ENCODE measurements around the gene MACROD1. TPM values are rescaled to one million over a fixed set of nuclear protein-coding genes. Genes with fewer than 3 reads are reported as not detected.

MACROD1 gene
- total RNA-seq, 1 experiment from 2014 or later: 17.6 TPM

DNA sequence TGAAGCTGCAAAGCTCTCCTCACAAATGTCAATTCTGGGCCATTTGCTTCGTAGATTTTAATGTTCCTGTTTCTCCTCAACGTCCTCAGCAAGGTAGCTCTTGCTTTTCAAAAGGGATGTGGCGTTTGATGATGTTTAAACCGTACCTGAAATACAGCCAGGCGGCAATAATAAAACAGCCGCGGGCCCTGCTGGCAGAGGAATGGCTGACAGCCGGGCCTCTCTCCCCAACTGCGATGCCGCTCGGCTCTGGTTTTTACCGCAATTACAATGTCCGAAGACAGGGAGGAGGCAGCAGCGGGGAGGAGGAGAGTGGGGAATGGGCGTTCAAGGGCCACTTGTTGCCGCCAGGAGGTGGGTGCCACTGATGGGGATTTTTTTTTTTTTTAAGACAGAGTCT, 27.5 kb downstream of the MACROD1 start:
- Histone ChIP-seq H3K27me3 (replicated peaks) (no peaks in the 10 kb centered on the region), H3K27ac (no peak overlapping the region), H3K4me1 (replicated peaks) (no peaks in the 10 kb centered on the region), H3K9me3 (replicated peaks) (no peaks in the 10 kb centered on the region), H3K36me3 (no peaks in the 10 kb centered on the region), H3K4me3 (no peak overlapping the region)
- DNase-seq (ENCODE audit: low read depth in 1 of 2, low spot score in 2 of 2): no peak

DNA sequence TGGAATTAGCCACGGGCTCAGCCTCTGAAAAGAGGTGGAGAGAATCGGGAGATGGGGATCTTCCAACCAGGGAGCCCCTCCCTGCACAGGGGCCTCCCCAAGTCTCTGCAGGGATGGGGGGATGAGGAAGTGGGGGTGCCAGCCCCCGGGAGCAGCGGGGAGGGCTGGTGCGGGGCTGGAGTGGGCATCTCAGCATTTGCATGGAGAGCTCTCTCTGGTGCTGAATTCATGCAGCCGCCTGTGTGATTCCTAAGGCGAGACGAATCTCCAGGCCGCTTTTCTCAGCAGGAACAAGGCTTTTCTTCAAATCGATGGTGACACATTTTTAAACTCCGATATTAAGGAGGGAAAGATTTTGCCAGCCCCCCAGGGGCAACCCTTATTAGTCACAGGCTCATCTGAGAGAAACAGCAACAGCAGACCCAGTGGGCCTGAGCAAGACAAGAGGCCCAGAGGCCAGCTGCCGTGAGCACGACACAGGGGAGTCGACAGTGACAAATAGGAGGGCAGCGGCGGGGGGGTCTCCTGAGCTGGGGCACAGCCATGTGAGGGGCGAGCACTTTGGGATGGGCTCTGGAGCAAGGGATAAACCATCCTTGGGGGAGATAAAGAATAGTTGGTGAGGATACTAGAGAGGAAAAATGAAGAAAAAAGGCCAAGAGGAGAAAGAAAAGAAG, 29.0 kb downstream of the MACROD1 start:
- DNase-seq (ENCODE audit: low read depth in 1 of 2, low spot score in 2 of 2): no peak
- no peaks in the 10 kb centered on the region for H3K4me1 ChIP-seq (replicated peaks)
- H3K36me3 ChIP-seq: no peaks in the 10 kb centered on the region
- H3K27ac ChIP-seq: no peak overlapping the region
- H3K9me3 ChIP-seq (replicated peaks): no peaks in the 10 kb centered on the region
- H3K4me3 ChIP-seq: no peak overlapping the region
- H3K27me3 ChIP-seq (replicated peaks): no peaks in the 10 kb centered on the region

DNA sequence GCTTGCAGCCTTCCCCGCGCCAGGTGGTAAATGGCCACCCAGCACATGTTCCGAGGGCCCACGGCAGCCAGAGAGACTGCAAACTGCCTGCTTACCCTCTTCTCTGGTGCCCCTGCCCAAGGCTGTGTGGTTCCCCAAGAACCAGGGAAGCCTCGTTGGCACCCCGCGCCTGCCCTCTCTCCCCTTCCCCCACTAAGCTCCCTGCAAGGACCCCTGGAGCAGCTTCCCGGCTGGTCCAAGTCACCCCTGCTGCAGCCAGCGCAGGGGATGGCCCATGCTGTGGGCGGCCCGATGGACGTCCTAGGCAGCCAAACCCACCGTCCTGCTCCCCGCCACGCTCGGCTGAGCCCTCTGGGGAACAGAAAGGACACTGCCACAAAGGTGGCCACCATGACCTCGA, 30.2 kb downstream of the MACROD1 start:
- Histone ChIP-seq H3K4me3 (no peak overlapping the region), H3K4me1 (replicated peaks) (no peaks in the 10 kb centered on the region), H3K36me3 (no peaks in the 10 kb centered on the region), H3K27me3 (replicated peaks) (no peaks in the 10 kb centered on the region), H3K9me3 (replicated peaks) (no peaks in the 10 kb centered on the region), H3K27ac (no peak overlapping the region)
- DNase-seq (ENCODE audit: low read depth in 1 of 2, low spot score in 2 of 2): no peak

DNA sequence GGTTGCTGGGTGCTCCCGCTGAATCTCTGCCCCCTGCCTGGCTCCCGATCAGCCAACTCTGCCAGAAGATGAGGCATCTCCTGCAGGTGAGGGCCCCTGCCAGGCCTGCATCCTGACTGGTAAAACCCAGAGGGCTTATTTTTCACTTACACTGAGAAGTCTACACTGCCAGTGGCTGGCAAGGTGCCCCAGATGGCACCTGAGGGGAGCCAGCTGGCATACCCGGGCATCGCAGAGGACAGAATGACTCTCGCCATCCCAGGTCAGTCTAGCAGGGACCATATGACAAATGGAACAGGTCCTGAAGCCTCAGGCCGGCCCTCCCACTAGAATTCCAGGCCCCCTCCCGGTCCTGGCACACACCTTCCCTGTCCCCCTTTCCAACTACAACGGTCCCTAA, 30.9 kb downstream of the MACROD1 start:
- H3K27me3 ChIP-seq (replicated peaks): no peaks in the 10 kb centered on the region
- H3K9me3 ChIP-seq (replicated peaks): no peaks in the 10 kb centered on the region
- H3K27ac ChIP-seq: no peak overlapping the region
- no peak overlapping the region for H3K4me3 ChIP-seq
- DNase-seq (ENCODE audit: low read depth in 1 of 2, low spot score in 2 of 2): no peak
- no peaks in the 10 kb centered on the region for H3K4me1 ChIP-seq (replicated peaks)
- no peaks in the 10 kb centered on the region for H3K36me3 ChIP-seq

DNA sequence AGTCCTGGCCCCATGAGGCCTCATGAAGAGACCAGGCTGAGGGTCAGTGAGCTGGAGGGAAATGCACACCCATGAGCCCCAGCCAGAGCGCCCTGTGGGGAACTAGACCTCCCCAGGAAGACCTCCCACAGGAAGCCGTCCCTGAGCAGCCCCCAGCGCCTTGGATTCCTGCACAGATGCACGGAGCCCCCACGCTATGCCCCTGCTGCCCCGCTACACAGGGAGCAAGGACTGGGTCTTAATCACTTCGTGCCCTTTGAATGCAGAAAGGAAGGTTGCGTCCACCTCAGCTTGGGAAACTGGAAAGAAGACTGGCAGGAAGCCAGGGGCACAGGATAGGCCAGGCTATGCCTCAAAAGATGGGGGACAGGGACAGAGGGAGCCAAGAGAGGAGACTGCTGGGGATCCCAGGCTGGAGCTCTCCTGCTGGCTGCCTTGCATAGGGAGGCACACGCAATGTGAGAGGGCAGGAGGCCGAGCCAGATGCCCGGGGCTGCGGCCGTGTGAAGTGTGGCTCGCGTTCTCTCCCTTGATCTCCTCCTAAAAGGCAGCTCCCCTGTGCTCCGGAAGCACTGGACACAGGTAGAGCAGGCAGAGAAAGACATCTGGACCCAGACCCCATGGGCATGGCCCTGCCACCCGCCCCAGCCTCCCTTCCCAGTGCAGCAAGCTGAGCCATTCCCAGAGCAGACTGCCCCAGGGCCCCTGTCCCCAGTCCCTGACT, 32.8 kb downstream of the MACROD1 start:
- Histone ChIP-seq H3K9me3 (replicated peaks) (no peaks in the 10 kb centered on the region), H3K27ac (no peak overlapping the region), H3K27me3 (replicated peaks) (no peaks in the 10 kb centered on the region), H3K4me3 (no peak overlapping the region), H3K36me3 (no peaks in the 10 kb centered on the region), H3K4me1 (replicated peaks) (no peaks in the 10 kb centered on the region)
- DNase-seq (ENCODE audit: low read depth in 1 of 2, low spot score in 2 of 2): no peak

DNA sequence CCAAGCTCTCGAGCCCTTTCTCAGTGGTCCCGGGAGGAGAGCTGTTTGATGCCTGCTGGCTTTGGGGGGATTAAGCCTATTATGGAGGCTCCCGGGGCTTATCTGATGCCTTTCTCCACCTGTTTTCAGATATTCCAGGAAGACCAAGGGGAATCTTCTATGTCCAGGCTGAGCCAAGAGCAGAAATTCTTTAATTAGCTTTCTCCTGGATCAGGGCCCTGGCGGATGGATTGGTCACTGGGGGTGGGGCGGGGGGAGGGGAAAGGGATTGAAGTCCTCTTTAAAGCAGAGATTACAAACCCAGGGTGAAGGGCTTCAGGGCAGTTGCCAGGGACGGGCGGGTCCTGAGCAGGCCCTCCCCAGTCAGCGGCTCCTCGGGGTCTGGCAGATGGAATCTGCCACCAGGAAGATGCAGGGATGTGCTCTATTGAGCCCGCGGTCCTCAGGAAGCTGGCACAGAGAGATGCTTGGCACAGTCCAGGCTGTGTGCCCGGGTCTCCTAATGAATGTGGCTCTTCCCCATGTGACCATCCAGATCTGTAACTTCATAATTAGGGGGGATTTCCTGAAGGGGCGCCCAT, 33.6 kb downstream of the MACROD1 start:
- H3K27me3 ChIP-seq (replicated peaks): no peaks in the 10 kb centered on the region
- H3K27ac ChIP-seq: no peak overlapping the region
- no peak overlapping the region for H3K4me3 ChIP-seq
- no peak for DNase-seq (ENCODE audit: low read depth in 1 of 2, low spot score in 2 of 2)
- no peaks in the 10 kb centered on the region for H3K9me3 ChIP-seq (replicated peaks)
- H3K4me1 ChIP-seq (replicated peaks): no peaks in the 10 kb centered on the region
- H3K36me3 ChIP-seq: no peaks in the 10 kb centered on the region

DNA sequence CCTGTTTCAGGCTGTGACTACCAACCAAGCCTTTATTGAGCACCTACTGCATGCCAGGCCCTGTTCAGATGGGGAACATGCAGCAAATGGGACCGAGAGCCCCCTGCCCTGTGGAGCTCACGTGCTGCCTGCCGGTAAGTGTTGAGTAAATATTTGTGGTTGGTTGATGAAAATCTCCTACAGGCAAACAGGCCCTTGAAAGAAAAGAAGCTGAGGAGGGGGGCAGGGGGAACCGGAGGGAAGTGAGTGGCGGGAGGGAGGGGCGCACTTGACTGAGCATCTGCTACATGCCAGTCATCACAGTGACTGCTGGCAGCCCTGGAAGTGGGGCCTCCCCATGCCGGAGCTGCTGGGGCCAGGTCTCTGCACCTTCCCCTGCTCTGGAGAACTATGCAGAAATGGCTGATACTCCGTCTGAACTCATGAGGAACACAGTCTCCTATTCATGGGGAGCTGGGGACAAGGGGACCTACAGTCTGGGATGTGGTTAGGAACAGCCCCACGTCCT, 34.2 kb downstream of the MACROD1 start:
- Histone ChIP-seq H3K4me1 (replicated peaks) (no peaks in the 10 kb centered on the region), H3K9me3 (replicated peaks) (no peaks in the 10 kb centered on the region), H3K36me3 (no peaks in the 10 kb centered on the region), H3K4me3 (no peak overlapping the region), H3K27ac (no peak overlapping the region), H3K27me3 (replicated peaks) (no peaks in the 10 kb centered on the region)
- no peak for DNase-seq (ENCODE audit: low read depth in 1 of 2, low spot score in 2 of 2)

DNA sequence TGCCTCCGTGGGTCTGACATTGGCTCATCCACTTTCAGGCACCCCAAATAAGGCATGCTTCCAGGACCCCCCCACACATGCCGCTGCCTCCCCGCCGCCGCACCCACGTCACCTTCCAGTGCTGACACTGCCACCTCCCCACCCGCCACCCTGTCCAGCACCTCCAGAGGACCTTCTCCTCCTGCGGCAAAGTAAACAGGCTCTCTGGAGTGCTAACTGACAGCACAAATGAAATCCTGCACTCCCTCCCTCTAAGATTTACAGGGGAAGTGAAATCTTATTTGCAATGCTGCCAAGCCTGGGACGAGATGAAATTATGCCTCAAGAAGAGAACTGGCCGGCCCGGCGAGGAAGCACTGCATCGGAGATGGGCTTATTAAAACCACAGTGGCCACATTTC, 35.3 kb downstream of the MACROD1 start:
- no peaks in the 10 kb centered on the region for H3K36me3 ChIP-seq
- H3K4me3 ChIP-seq: no peak overlapping the region
- no peak for DNase-seq (ENCODE audit: low read depth in 1 of 2, low spot score in 2 of 2)
- no peaks in the 10 kb centered on the region for H3K27me3 ChIP-seq (replicated peaks)
- H3K9me3 ChIP-seq (replicated peaks): no peaks in the 10 kb centered on the region
- no peak overlapping the region for H3K27ac ChIP-seq
- H3K4me1 ChIP-seq (replicated peaks): no peaks in the 10 kb centered on the region

DNA sequence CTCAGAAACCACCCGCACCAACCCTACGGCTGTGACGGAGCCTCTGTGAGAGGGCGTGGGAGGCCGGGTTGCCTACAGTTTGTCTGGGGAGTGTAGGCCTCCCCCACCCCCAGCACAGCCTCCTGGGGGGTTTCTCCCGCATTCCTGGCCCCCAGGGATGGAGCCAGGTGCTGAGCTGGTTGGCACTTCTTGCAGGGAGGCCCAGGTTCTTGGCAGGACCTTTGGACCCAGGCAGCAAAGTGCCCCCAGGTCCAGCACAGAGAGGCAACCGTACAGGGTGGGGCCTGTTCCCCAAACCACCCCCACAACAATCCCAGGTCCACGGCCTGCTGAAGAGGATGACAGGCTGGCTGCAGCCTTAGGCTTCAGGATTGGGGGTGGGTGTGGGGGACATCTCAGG, 36.5 kb downstream of the MACROD1 start:
- H3K27ac ChIP-seq: no peak overlapping the region
- no peaks in the 10 kb centered on the region for H3K36me3 ChIP-seq
- no peak overlapping the region for H3K4me3 ChIP-seq
- no peak for DNase-seq (ENCODE audit: low read depth in 1 of 2, low spot score in 2 of 2)
- H3K9me3 ChIP-seq (replicated peaks): no peaks in the 10 kb centered on the region
- H3K4me1 ChIP-seq (replicated peaks): no peaks in the 10 kb centered on the region
- no peaks in the 10 kb centered on the region for H3K27me3 ChIP-seq (replicated peaks)

DNA sequence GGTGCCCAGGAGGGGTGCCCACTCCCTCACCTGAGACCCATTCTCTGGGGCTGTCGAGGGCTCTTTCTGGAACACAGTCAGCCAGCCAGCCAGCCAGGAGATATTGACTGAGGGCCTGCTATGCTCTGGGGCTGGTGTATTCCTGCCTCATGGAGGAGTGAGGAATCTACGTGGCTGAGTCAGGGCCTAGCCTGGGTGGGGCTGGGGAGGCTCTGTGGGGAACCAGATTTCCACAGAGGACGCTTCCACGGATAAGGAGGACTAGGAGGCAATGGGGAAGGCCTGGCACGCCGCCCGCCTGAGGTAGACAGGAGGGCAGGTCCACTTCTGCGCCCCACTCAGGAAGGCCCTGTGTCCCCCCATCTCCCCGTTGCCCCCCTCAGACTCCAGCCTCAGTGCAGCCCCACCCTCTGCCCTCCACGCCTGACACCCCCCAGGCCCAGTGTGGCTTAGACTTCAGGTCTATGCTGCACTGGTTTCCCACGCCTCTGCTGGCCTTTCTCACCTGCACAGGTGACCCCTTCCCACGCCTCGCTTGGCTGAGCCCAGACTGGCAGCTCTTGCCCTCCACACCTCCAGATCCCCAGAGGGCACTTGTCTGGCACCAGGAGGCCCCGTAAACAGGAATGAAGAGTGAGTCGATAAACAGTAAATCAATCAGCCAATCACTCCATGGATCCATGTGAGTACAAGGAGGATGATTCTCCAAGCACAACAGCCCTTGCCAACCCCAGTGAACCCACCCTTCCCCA, 37.5 kb downstream of the MACROD1 start:
- no peak overlapping the region for H3K27ac ChIP-seq
- no peaks in the 10 kb centered on the region for H3K9me3 ChIP-seq (replicated peaks)
- no peak overlapping the region for H3K4me3 ChIP-seq
- no peaks in the 10 kb centered on the region for H3K27me3 ChIP-seq (replicated peaks)
- H3K4me1 ChIP-seq (replicated peaks): no peaks in the 10 kb centered on the region
- no peak for DNase-seq (ENCODE audit: low read depth in 1 of 2, low spot score in 2 of 2)
- H3K36me3 ChIP-seq: no peaks in the 10 kb centered on the region

DNA sequence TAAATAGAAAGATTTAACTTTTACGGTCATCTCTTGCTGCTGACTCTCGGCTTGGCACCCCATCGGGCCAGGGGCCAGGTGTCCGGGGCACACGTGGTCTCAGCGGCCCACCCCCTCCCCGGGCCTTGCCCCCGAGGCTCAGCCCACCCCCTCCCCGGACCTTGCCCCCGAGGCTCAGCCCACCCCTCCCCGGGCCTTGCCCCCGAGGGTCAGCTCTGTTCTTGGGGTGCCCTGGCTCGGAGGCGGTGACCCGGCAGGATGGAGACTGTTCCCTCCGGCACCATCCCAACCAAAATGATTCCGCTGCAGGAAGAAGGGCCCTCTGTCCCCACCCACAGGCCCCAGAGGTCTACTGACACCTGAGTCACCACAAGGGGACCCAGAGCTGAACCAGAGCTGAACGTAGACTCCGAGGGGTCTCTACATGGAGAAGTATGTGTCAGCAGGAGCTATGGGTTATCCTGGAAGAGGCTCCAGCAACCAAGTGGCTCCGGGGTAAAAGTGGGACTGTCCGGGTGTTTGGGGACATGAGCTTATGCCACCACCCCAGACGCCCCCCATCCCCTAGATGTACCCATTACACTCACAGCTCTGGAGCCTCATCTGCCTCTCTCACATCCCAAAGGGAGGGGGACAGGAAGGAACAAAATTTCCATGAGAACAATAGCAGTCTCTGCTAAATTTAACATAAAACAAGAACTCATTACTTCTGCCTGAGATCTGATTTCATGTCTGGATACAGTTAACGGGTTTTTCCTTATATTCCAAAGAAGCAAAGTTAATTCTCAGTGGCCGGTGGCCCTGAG, 38.4 kb downstream of the MACROD1 start:
- H3K9me3 ChIP-seq (replicated peaks): no peaks in the 10 kb centered on the region

DNA sequence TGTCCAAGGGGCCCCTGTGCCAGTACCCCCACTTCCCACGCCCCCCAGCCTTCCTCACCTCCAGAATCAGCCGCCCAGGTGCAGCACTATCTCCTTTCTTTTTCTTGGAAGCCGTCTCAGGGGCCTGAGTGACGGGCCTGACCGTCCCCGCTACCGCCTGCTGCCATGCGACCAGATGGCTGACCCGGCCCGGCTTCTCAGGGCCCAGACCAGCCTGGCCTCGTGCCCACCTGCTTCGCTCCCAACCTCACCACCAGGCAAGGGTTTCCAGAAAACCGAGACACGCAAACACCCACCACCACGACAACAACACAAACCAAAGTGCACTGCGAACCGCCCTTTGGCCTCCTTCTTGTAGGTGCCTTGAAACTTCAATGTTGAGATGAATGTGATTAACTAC, 39.1 kb downstream of the MACROD1 start:
- peaks cover 6% of the 10 kb centered on the region for H3K4me1 ChIP-seq (replicated peaks)
- H3K36me3 ChIP-seq: no peaks in the 10 kb centered on the region
- no peak for DNase-seq (ENCODE audit: low read depth in 1 of 2, low spot score in 2 of 2)
- H3K9me3 ChIP-seq (replicated peaks): no peaks in the 10 kb centered on the region
- no peak overlapping the region for H3K4me3 ChIP-seq
- H3K27ac ChIP-seq: no peak overlapping the region
- no peaks in the 10 kb centered on the region for H3K27me3 ChIP-seq (replicated peaks)

More for the DNA sequence above, 38.4 kb downstream of the MACROD1 start:
- no peak for DNase-seq (ENCODE audit: low read depth in 1 of 2, low spot score in 2 of 2)
- Histone ChIP-seq H3K4me1 (replicated peaks) (no peaks in the 10 kb centered on the region), H3K4me3 (no peak overlapping the region), H3K27me3 (replicated peaks) (no peaks in the 10 kb centered on the region), H3K27ac (no peak overlapping the region), H3K36me3 (no peaks in the 10 kb centered on the region)

DNA sequence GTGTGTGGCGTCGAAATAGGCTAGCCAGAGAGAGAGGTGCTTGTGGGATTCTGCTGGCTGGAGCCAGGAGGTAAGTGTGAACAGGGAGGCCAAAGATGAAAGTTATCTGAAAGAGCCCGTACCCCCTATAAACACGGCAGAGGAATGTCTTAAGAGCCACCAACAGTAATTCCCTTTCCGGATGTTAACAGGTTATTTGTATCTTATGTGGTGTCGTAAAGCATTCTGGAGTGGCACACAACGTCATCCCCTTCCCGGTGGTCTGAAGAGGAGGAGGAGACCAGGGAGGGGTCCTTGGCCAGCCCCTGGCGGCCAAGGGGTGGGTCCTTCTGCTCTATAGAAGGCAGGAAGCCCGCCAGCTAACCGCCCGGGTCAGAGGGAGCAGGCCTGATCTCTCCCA, 39.5 kb downstream of the MACROD1 start:
- DNase-seq (ENCODE audit: low read depth in 1 of 2, low spot score in 2 of 2): no peak
- Histone ChIP-seq H3K4me3 (no peak overlapping the region), H3K27ac (no peak overlapping the region), H3K9me3 (replicated peaks) (no peaks in the 10 kb centered on the region), H3K27me3 (replicated peaks) (no peaks in the 10 kb centered on the region), H3K36me3 (no peaks in the 10 kb centered on the region), H3K4me1 (replicated peaks) (peaks cover 10% of the 10 kb centered on the region)
